Activated T-cell treated with anti-CD3 and anti-CD28 coated beads, Interleukin-2, amount 50 U/mL, for 24 hours (primary cell): ENCODE data around the gene DDX31.
"Not testable (repeated sequence)": the region's sequence is repeated elsewhere in the genome, so short reads cannot be mapped to it uniquely, and the experiment has no call there.

Source experiments
- DNase-seq: peaks from one replicate; pipeline ENCODE4 v3.0.0-alpha.2; 2020
- H3K27ac Mint-ChIP-seq: 2 replicates; pipeline ENCODE4 v1.8.0; 2020; ENCODE audit warnings: mild to moderate bottlenecking, mixed read lengths
- H3K27me3 Mint-ChIP-seq: 2 replicates; pipeline ENCODE4 v1.8.0; 2020; ENCODE audit warnings: mixed read lengths
- H3K36me3 Mint-ChIP-seq: 2 replicates; pipeline ENCODE4 v1.8.0; 2020; ENCODE audit warnings: low read depth, mixed read lengths
- H3K4me1 Mint-ChIP-seq: 2 replicates; pipeline ENCODE4 v1.8.0; 2020; ENCODE audit warnings: low read depth, mixed read lengths
- H3K4me3 Mint-ChIP-seq: 2 replicates; pipeline ENCODE4 v1.8.0; 2020; ENCODE audit warnings: mild to moderate bottlenecking, moderate library complexity, mixed read lengths
- H3K9me3 Mint-ChIP-seq: 2 replicates; pipeline ENCODE4 v1.8.0; 2020; ENCODE audit warnings: mixed read lengths

Gene DDX31

DNA sequence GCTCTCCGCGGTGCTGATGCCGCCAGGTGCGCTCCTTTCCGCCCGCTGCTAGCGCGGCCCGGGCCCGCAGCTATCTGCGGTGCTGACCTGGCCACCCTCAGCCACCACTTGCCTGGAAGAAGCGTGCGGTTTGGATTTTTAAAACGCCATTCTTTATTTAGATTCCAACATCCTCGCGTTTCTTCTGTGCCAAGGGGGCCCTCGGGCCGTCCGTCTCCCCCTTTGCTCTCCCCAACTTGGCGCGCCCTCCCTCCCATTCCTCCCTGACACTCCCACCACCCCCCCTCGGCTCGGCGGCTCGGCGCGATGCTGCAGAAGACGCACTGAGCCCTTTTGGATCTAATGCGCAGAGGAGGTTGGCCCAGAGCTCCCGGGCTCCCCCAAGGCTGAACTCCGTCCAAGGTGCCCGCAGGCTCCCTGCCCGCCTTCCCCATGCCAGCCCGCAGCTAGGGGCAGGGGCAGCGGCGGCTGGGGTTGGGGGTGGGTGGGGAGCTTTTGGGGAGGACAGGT, 87.5 kb downstream of the DDX31 start, which contains the start of gene BARHL1:
BARHL1 (plus strand) TSS at position 331 of the 510 bp plus-strand sequence. CDS start 192 bp downstream, outside the sequence.
- H3K4me1 Mint-ChIP-seq = peaks cover 7% of the 10 kb centered on the region
- no peak for DNase-seq
- peaks cover 89% of the 10 kb centered on the region for H3K27me3 Mint-ChIP-seq
- H3K4me3 Mint-ChIP-seq = peak within 1 kb of the TSS; percentile 72
- no peaks in the 10 kb centered on the region for H3K9me3 Mint-ChIP-seq
- no peaks in the 10 kb centered on the region for H3K36me3 Mint-ChIP-seq
- H3K27ac Mint-ChIP-seq = peak within 1 kb of the TSS; percentile 80

DNA sequence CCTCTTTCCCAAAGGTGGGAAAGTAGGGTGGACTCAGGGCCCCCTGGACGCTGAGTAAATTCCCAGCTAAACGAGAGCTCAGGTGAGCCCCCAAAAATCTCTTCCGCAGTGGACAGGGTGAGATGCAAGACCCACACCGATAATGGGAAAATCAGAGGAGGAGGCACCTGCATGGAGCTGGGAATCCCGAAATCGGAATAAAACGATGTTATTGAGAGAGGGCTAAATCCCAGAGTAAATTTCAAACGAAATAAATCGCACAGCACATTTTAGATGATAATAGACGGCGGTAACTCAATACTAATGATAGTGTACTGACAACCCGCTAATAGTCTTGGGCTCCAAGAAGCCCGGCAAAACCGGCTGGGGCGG, 90.4 kb downstream of the DDX31 start:
- Mint-ChIP-seq H3K36me3 (no peaks in the 10 kb centered on the region), H3K9me3 (no peaks in the 10 kb centered on the region), H3K4me1 (peaks cover 8% of the 10 kb centered on the region), H3K4me3 (no peak overlapping the region), H3K27me3 (peaks cover 90% of the 10 kb centered on the region), H3K27ac (no peak overlapping the region)
- no peak for DNase-seq

DNA sequence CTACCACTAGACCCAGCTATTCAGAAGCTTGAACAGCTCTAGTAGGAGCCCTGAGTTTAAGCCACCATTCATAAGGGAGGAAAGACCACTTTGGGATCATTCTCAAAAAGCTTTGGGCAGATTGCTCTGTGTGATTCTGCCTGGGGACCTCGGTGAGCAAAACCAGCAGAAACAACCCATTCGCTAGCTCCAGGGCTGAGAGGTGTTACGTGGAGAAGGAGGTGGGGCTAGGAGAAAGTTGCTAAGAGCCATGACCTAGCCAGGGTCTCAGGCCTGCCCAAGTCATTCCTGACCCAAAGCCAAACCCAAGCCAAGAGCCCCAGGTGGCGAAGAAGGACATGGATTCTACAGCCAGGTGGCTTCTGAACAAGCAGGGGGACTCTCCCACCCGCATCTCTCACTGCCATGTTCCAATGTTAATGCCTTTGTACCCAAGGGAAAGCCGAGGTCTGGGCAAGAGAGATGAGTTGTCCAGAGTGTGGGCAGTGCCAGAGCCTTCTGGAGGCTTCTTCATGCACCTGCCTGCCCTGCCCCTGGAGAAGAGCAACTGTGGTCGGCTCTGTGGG, 91.3 kb downstream of the DDX31 start:
- H3K27me3 Mint-ChIP-seq = peaks cover 86% of the 10 kb centered on the region
- peaks cover 8% of the 10 kb centered on the region for H3K4me1 Mint-ChIP-seq
- H3K4me3 Mint-ChIP-seq = no peak overlapping the region
- no peaks in the 10 kb centered on the region for H3K36me3 Mint-ChIP-seq
- no peak for DNase-seq
- H3K27ac Mint-ChIP-seq = no peak overlapping the region
- no peaks in the 10 kb centered on the region for H3K9me3 Mint-ChIP-seq

DNA sequence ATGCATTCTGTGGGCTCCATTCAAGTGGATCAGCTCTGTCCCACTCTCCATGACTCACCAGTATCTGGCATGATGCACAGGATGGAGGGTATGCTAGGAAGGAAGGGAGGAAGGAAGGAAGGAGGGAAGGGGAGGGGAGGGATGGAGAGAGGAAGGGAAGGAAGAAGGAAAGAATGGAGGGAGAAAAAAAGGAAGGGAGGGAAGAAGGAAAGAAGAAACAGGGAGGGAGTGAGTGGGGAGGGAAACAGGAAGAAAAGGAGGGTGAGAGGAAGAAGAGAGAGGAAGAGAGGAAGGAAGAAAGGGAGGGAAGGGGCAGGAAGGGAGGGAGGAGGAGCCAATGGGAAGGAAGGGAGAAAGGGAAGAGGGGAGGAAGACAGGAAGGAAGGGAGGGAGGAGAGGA, 92.7 kb downstream of the DDX31 start:
- no peak overlapping the region for H3K4me3 Mint-ChIP-seq
- no peak for DNase-seq
- peaks cover 8% of the 10 kb centered on the region for H3K4me1 Mint-ChIP-seq
- no peaks in the 10 kb centered on the region for H3K36me3 Mint-ChIP-seq
- no peak overlapping the region for H3K27ac Mint-ChIP-seq
- peaks cover 80% of the 10 kb centered on the region for H3K27me3 Mint-ChIP-seq
- H3K9me3 Mint-ChIP-seq = no peaks in the 10 kb centered on the region

DNA sequence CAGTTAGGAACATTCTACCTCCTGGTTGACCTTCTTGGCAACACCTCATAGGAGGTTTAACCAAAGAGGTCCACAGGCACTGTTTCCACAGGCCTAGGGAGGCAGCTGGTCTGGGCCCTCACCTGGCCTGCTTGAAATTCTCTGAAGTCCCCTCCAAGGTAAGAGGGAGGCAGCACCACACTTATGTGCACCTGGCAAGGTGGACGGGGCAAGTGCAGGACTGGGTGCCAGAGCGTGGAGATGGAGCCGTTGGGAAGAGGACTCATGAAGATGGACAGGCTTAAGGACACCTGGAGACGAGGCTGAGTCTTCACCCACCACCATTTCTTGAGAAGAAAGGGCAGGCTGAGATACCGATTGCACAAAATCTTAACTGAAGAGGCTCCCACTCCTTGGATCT, 94.0 kb downstream of the DDX31 start:
- H3K27me3 Mint-ChIP-seq = peaks cover 71% of the 10 kb centered on the region
- H3K27ac Mint-ChIP-seq = no peak overlapping the region
- peaks cover 1% of the 10 kb centered on the region for H3K4me1 Mint-ChIP-seq
- no peak for DNase-seq
- no peaks in the 10 kb centered on the region for H3K36me3 Mint-ChIP-seq
- no peaks in the 10 kb centered on the region for H3K9me3 Mint-ChIP-seq
- no peak overlapping the region for H3K4me3 Mint-ChIP-seq

DNA sequence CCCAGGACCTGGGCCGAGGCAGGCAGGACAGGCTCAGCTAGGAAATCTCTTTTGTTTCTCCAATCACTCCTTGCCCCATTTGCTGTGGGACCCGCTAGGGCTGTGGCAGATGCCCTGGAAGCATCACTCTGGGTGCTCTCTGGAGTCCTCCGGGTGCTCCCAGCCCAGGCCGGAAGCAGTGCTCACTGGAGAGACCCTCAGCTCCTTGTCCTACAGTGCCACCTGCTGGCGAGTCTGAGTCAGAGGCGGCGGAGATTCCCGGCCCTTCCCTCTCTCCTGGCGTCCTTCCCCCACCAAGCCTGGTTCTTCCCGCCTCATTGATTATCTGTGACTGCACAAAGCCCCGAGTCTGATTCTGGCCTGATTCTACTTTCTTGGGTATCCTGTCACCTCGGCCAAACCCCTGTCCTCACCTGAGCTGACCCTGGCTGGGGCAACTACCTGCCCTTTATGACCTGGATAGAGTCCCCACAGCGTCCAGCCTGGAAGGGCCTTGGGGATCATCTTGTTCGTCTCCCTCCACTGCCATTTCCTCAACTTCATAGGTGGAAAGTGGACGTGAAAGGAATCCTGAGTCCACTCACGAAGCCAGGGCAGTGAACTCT, 94.7 kb downstream of the DDX31 start:
- Mint-ChIP-seq H3K27me3 (peaks cover 67% of the 10 kb centered on the region), H3K27ac (no peak overlapping the region), H3K9me3 (no peaks in the 10 kb centered on the region), H3K36me3 (no peaks in the 10 kb centered on the region), H3K4me1 (peaks cover 1% of the 10 kb centered on the region), H3K4me3 (no peak overlapping the region)
- peak; percentile 56 for DNase-seq

DNA sequence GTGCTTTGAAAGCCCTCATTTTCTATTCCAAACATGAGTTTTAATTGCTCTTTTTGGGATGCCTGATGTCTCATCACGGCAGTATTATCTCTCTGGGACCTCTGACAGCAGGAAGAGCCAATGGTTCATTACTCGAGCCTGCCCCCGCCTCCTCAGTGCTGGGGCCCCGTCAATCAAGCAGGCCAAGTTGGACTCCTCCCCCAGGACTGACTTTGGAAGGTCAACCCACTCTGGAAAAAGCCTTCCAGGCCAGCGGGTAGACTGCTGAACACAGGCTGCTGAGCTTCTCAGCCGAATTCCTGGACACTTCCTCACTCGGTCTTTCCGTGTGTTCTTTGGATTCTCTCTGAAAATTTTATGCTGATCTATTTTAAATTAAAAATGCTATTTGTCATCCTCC, 96.9 kb downstream of the DDX31 start:
- Mint-ChIP-seq H3K4me1 (peaks cover 1% of the 10 kb centered on the region), H3K9me3 (no peaks in the 10 kb centered on the region), H3K27me3 (peaks cover 47% of the 10 kb centered on the region), H3K36me3 (no peaks in the 10 kb centered on the region), H3K4me3 (no peak overlapping the region), H3K27ac (no peak overlapping the region)
- DNase-seq = no peak

DNA sequence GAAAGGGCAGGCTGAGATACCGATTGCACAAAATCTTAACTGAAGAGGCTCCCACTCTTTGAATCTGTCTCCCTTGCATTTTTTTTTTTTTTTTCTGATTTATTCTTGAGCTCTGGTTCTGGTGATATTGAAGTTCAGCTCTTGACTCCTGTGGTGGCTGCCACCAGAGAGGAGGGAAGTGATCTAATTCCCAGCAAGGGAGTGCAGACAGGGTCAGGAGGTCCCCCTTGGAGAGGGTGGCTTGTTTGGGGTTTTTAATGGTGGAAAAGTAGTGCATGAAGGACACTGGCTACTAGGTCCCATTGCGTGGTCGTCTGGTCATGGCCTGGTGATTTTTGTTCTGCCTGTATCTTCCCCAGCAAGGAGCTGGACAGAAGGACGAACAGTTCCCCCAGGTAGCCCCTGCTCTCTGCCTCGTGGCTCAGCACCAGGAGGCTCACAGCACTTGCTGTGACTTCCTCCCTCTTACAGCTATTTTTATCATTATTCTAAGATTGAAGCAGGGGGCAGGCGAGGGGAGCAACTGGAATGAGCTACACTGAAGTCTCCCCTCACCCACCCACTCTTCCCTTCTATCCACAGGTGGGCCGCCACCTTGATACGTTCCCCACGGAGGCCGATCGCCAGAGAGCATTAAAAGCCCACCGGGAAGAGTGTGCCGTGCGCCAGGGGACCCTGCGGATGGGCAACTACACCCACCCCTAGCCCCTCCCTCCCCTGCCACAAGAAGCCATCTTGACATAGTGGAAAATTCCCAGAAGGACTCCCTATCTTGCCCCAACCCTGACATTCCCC, 97.8 kb downstream of the DDX31 start:
- no peak overlapping the region for H3K4me3 Mint-ChIP-seq
- no peaks in the 10 kb centered on the region for H3K36me3 Mint-ChIP-seq
- no peak for DNase-seq
- H3K4me1 Mint-ChIP-seq = peaks cover 1% of the 10 kb centered on the region
- peaks cover 38% of the 10 kb centered on the region for H3K27me3 Mint-ChIP-seq
- H3K27ac Mint-ChIP-seq = no peak overlapping the region
- no peaks in the 10 kb centered on the region for H3K9me3 Mint-ChIP-seq

DNA sequence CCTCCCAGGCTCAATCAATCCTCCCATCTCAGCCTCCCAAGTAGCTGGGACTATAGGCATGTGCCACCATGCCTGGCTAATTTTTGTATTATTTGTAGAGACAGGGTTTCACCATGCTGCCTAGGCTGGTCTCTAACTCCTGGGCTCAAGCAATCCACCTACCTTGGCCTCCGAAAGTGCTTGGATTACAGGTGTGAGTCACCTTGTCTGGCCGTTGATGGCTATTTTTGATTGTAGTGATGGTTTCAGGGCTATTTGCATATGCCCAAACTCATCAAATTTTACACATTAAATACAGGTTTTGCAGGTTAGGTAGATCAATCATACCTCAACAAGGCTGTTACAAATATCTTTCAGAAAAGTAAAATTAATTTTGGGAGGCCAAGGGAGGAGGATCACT, 101.0 kb downstream of the DDX31 start:
- H3K9me3 Mint-ChIP-seq, H3K4me3 Mint-ChIP-seq, DNase-seq, H3K4me1 Mint-ChIP-seq, H3K27ac Mint-ChIP-seq, H3K36me3 Mint-ChIP-seq: not testable (repeated sequence)
- H3K27me3 Mint-ChIP-seq = peaks cover 15% of the 10 kb centered on the region

DNA sequence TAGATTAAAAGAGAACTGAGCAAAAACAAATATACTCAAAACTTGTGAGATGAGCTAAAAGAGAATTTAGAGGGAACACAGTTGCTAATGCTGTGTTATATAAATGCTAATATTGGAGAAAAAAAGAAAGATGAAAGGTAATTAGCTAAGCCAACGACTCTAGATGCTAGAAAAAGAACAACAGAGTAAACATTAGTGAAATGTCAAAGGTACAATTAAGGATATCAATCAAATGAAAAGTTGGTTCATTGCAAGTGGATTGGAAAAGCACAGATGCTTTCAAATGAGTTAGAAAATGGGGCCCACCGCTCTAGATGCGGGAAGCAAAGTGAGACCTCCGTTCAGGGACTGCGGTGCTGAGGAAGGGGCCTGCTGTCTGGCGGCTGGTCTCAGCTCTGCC, 105.3 kb downstream of the DDX31 start:
- Mint-ChIP-seq H3K27ac (no peak overlapping the region), H3K27me3 (peaks cover 34% of the 10 kb centered on the region), H3K4me1 (no peaks in the 10 kb centered on the region), H3K36me3 (no peaks in the 10 kb centered on the region), H3K9me3 (peaks cover under 1% of the 10 kb centered on the region), H3K4me3 (no peak overlapping the region)
- no peak for DNase-seq

DNA sequence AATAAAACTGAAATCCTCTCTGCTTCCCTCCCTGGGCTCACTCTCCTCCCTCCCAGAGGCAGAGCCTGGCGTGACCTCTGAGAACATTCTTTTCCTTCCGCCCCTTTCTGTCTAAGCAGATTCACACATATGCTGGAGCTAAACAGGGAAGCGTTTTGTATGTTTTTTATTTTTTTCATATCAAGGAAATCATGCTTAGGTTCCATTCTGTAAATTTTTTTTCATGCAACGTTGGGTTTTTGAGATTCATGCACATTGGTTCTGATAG, 107.5 kb downstream of the DDX31 start:
- Mint-ChIP-seq H3K27me3 (peaks cover 41% of the 10 kb centered on the region), H3K27ac (no peak overlapping the region), H3K36me3 (no peaks in the 10 kb centered on the region)

DNA sequence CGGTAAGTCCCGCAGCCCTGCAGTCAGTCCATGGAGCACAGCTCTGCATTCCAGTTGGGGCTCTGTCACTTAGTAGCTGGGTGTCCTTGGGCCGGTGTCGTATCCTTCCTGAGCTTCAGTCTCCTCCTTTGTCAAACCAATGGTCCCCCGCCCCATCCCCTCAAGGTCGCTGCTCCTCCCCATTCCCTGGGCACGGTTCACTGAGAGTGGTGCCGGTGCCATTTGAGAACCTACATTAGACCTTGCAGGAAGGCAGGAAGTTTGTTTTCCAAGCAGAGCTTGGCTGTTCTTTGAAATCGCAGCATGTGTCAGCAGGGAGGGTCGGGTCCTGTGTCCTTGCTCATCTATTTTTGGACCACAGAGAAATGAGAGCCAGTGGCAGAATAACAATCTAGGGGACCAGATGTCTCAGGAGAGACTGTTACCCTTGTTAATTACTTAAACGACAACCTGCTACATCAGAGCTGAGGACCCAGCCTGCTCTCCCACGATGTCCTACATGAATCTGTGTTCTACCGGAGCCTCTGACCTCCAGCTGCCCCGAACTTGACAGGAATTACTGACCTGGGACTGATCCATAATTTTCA, 109.1 kb downstream of the DDX31 start:
- Mint-ChIP-seq H3K27me3 (peaks cover 46% of the 10 kb centered on the region), H3K4me1 (no peaks in the 10 kb centered on the region), H3K27ac (no peak overlapping the region), H3K9me3 (peaks cover 4% of the 10 kb centered on the region), H3K36me3 (no peaks in the 10 kb centered on the region), H3K4me3 (no peak overlapping the region)
- no peak for DNase-seq

More for the DNA sequence above, 107.5 kb downstream of the DDX31 start:
- DNase-seq = no peak
- H3K9me3 Mint-ChIP-seq = peaks cover 4% of the 10 kb centered on the region
- H3K4me3 Mint-ChIP-seq = no peak overlapping the region
- no peaks in the 10 kb centered on the region for H3K4me1 Mint-ChIP-seq

DNA sequence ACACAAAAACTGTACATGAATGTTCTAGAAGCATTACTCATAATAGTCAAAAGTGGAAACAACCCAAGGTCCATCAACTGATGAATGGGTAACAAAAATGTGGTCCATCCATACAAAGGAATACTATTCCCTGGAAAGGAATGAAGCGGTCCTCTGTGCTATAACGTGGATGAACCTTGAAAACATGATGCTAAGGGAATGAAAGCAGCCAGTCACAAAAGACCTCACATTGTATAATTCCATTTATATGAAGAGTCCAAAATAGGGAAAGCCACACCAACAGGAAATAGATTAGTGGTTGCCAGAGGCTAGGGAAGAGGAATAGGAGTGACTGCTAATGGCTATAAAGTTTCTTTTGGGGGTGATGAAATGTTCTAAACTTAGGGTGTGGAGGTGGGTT, 110.1 kb downstream of the DDX31 start:
- H3K9me3 Mint-ChIP-seq = peaks cover 4% of the 10 kb centered on the region
- H3K27ac Mint-ChIP-seq = no peak overlapping the region
- DNase-seq = no peak
- H3K4me1 Mint-ChIP-seq = no peaks in the 10 kb centered on the region
- peaks cover 48% of the 10 kb centered on the region for H3K27me3 Mint-ChIP-seq
- H3K4me3 Mint-ChIP-seq = no peak overlapping the region
- no peaks in the 10 kb centered on the region for H3K36me3 Mint-ChIP-seq

DNA sequence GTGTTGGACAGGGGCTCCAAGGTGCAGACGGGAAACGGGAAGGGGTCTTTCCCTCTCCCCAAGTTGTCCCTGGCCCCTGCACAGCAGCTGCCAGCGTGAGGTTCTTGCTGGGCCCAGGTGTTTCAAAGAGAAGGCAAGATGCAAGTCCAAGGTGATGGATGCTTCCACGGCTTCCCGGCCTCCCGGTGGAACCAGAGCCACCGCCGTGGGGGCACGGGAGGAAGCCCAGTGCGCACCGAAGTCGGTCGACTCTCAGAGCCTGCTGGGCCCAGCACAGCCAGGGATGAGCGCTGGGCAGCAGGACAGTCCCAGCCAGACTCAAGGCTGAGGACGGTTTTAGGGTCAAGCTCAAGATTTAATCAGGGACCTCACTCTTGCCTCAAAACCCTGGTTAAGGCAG, 112.6 kb downstream of the DDX31 start:
- peaks cover 38% of the 10 kb centered on the region for H3K27me3 Mint-ChIP-seq
- H3K9me3 Mint-ChIP-seq = peaks cover 4% of the 10 kb centered on the region
- no peaks in the 10 kb centered on the region for H3K4me1 Mint-ChIP-seq

DNA sequence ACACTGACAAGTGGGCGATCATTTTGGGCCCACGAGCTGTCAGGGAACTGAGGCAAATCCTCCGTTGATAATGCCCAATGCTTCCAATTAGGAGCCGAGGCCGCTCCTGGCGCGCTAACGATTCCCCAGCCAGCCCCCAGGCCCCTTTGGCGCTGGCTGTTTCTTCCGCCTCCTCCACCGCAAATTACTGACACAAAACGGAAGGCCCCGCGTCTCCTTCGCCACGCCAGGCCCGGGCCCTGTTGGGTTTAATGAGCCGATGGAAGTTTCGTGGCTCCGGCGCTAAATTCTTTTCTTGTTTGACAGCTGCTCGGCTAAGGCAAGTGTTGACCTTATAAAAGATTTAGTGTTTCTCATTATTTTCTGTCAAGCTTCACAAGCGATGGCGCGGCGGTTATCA, 113.1 kb downstream of the DDX31 start:
- Mint-ChIP-seq H3K4me3 (no peak overlapping the region), H3K27me3 (peaks cover 34% of the 10 kb centered on the region), H3K36me3 (no peaks in the 10 kb centered on the region), H3K27ac (no peak overlapping the region), H3K4me1 (no peaks in the 10 kb centered on the region), H3K9me3 (peaks cover 4% of the 10 kb centered on the region)
- DNase-seq = no peak

More for the DNA sequence above, 112.6 kb downstream of the DDX31 start:
- no peak for DNase-seq
- H3K36me3 Mint-ChIP-seq = no peaks in the 10 kb centered on the region
- H3K4me3 Mint-ChIP-seq = no peak overlapping the region
- H3K27ac Mint-ChIP-seq = no peak overlapping the region
